HepG2 (cell line): ENCODE results near the gene TSR1. TPM values are rescaled to one million over a fixed set of nuclear protein-coding genes. Genes with fewer than 3 reads are reported as not detected.

Experiments used
- ATAC-seq: fragments of 200-7000 bp; cut with Tn5 transposase; 3 replicates; pipeline ENCODE4 v1.9.1; 2020; ENCODE audit warnings: mild to moderate bottlenecking, moderate library complexity
- BruUV-seq: library from RNA; stranded (reverse); fragments of 400-500 nt; replicated peaks from 2 replicates; lab custom pipeline; 2021; lab: Mats Ljungman, UMichigan
- CTCF ChIA-PET: fragments of 300-600 bp; formaldehyde crosslinking; extraction: SDS; loops from one replicate; lab custom pipeline; 2021; ENCODE audit warnings: low total read pairs, inconsistent platforms, low intra/inter-chr PET ratio; lab: Yijun Ruan, JAX
- POLR2A ChIA-PET: fragments of 350-600 bp; sonication (Branson Sonifier 250); formaldehyde crosslinking; loops from one replicate; lab custom pipeline; 2020; ENCODE audit warnings: antibody characterized with exemption, inconsistent platforms; lab: Yijun Ruan, JAX
- DNase-seq: peaks from one replicate; pipeline ENCODE4 v3.0.0-alpha.2; 2015; ENCODE audit warnings: low spot score
- FAIRE-seq: peaks from 3 replicates; lab custom pipeline; 2011; peaks lifted over from hg19 to GRCh38; lab: Jason Lieb, UNC
- H2AFZ ChIP-seq: one replicate; pipeline ENCODE4 v1.6.1; 2011; ENCODE audit warnings: low read length, inconsistent platforms
- H3K27ac ChIP-seq: fragments of 300-600 bp; 3 replicates; pipeline ENCODE4 v1.8.0; 2011; ENCODE audit warnings: mixed run types, mild to moderate bottlenecking, mixed read lengths, low read length, inconsistent platforms; ENCODE audit not compliant: insufficient read depth; ENCODE audit errors: extremely low read length
- H3K27me3 ChIP-seq, 2 experiments: fragments of 200-600 bp in 1 of 2; 2 replicates in 1 of 2; 3 replicates in 1 of 2; pipeline versions ENCODE4 v1.6.0 to v1.8.0; 2011; ENCODE audit warnings: low read length in 2 of 2, mild to moderate bottlenecking in 2 of 2, moderate library complexity in 2 of 2, inconsistent platforms in 1 of 2; ENCODE audit not compliant: insufficient read depth in 2 of 2, control insufficient read depth in 1 of 2
- H3K36me3 ChIP-seq, 2 experiments: fragments of 200-600 bp in 1 of 2; replicated peaks in 1 of 2; 2 replicates in 1 of 2; 3 replicates in 1 of 2; pipeline versions ENCODE4 v1.5.1 to v1.8.0; 2011; ENCODE audit warnings: low read length in 2 of 2, inconsistent platforms in 1 of 2; ENCODE audit not compliant: insufficient read depth in 2 of 2, control insufficient read depth in 1 of 2
- H3K4me1 ChIP-seq: 2 replicates; pipeline ENCODE4 v1.5.1; 2012; ENCODE audit warnings: low read length, inconsistent platforms; ENCODE audit not compliant: insufficient read depth
- H3K4me2 ChIP-seq: 2 replicates; pipeline ENCODE4 v1.6.0; 2011; ENCODE audit warnings: low read depth, low read length, inconsistent platforms
- H3K4me3 ChIP-seq, 3 experiments: fragments of 200-600 bp in 1 of 3; sonication (generic), shearing (Covaris generic) in 1 of 3; replicated peaks in 1 of 3; 2 replicates each; pipeline ENCODE4 v1.5.1; 2011 to 2016; ENCODE audit warnings: low read length in 3 of 3, inconsistent platforms in 2 of 3, low read depth in 2 of 3, mild to moderate bottlenecking in 2 of 3, control low read depth in 1 of 3, mixed read lengths in 1 of 3; ENCODE audit not compliant: insufficient read depth in 1 of 3
- H3K79me2 ChIP-seq: one replicate; pipeline ENCODE4 v1.6.1; 2011; ENCODE audit warnings: low read length, inconsistent platforms; ENCODE audit not compliant: insufficient read depth
- H3K9ac ChIP-seq: 2 replicates; pipeline ENCODE4 v1.6.0; 2011; ENCODE audit warnings: mild to moderate bottlenecking, low read depth, low read length, inconsistent platforms; ENCODE audit not compliant: insufficient read depth
- H3K9me3 ChIP-seq: 2 replicates; pipeline ENCODE4 v1.5.1; 2012; ENCODE audit warnings: mild to moderate bottlenecking, low read length
- H4K20me1 ChIP-seq: 2 replicates; pipeline ENCODE4 v1.6.0; 2011; ENCODE audit warnings: inconsistent platforms, mild to moderate bottlenecking, low read length, moderate library complexity; ENCODE audit not compliant: insufficient read depth
- AGO2 ChIP-seq: fragments of 200-400 bp; formaldehyde crosslinking; optimal IDR thresholded peaks from 2 replicates; pipeline ENCODE3; 2017; ENCODE audit warnings: mild to moderate bottlenecking, low read depth, low read length, moderate library complexity
- CTCF ChIP-seq: sonication (generic); formaldehyde crosslinking; IDR thresholded peaks from 2 replicates; pipeline ENCODE4 v1.5.0; 2020; ENCODE audit warnings: mild to moderate bottlenecking, missing genetic modification reagents, moderate library complexity
- GFI1 ChIP-seq: sonication (generic); formaldehyde crosslinking; IDR thresholded peaks from 2 replicates; pipeline ENCODE4 v1.5.0; 2020; ENCODE audit warnings: missing genetic modification reagents, mild to moderate bottlenecking, borderline replicate concordance
- HDAC6 ChIP-seq: fragments of 200-600 bp; sonication (generic); IDR thresholded peaks from 2 replicates; pipeline ENCODE4 v1.7.0; 2017; ENCODE audit warnings: mild to moderate bottlenecking, antibody characterized with exemption, low read length, low read depth
- HIVEP1 ChIP-seq: sonication (generic); formaldehyde crosslinking; IDR thresholded peaks from 2 replicates; pipeline ENCODE4 v1.4.0; 2020; ENCODE audit warnings: mild to moderate bottlenecking, missing genetic modification reagents
- IKZF4 ChIP-seq: sonication (generic); formaldehyde crosslinking; IDR thresholded peaks from 2 replicates; pipeline ENCODE4 v1.5.1; 2020; ENCODE audit warnings: borderline replicate concordance, mild to moderate bottlenecking, low read depth, missing genetic modification reagents; ENCODE audit errors: not compliant biosample characterization
- NCOA5 ChIP-seq: sonication (generic); formaldehyde crosslinking; IDR thresholded peaks from 2 replicates; pipeline ENCODE4 v1.4.0; 2020; ENCODE audit warnings: missing genetic modification reagents
- STAG1 ChIP-seq: sonication (generic); formaldehyde crosslinking; IDR thresholded peaks from 2 replicates; pipeline ENCODE4 v1.4.0; 2020; ENCODE audit warnings: missing genetic modification reagents
- ZNF180 ChIP-seq: sonication (generic); formaldehyde crosslinking; IDR thresholded peaks from 2 replicates; pipeline ENCODE4 v1.4.0; 2020; ENCODE audit warnings: low read depth, missing genetic modification reagents, borderline replicate concordance
- ZNF30 ChIP-seq: sonication (generic); formaldehyde crosslinking; IDR thresholded peaks from 2 replicates; pipeline ENCODE4 v1.5.0; 2020; ENCODE audit warnings: mild to moderate bottlenecking, missing genetic modification reagents
- ZNF512 ChIP-seq: sonication (generic); formaldehyde crosslinking; IDR thresholded peaks from 2 replicates; pipeline ENCODE4 v1.4.0; 2020; ENCODE audit warnings: mild to moderate bottlenecking, missing genetic modification reagents
- WGBS: methylation state at CpG from one replicate; pipeline ENCODE4 v1.1.6; 2017; ENCODE audit warnings: low lambda C conversion rate; 5-methylcytosine and 5-hydroxymethylcytosine counted together
- in situ Hi-C: cut with HindIII; loops from 2 replicates; pipeline ENCODE4 v1.10.0; 2017; ENCODE audit warnings: low pct_unique_long_range_greater_than_20kb; ENCODE audit not compliant: extremely low pct_ligation_motif_present
- intact Hi-C: fragments of 100-400 bp; cut with micrococcal nuclease; formaldehyde crosslinking; loops from one replicate; pipeline ENCODE4 v1.10.0; 2022; ENCODE audit not compliant: unreplicated experiment
- polyA plus RNA-seq, 8 experiments: library from polyadenylated mRNA; depleted of rRNA in 3 of 8; stranded (reverse) in 7 of 8; unstranded in 1 of 8; fragments of >200 nt; fragmentation: Illumina TruSeq in 4 of 8; extraction: Trizol in 4 of 8; gene quantifications; 2 replicates each; pipeline versions ENCODE4 v1.2.1 to v1.2.3, GENCODE V29; 2011 to 2016; ENCODE audit warnings: low read depth in 4 of 8, missing spikeins in 1 of 8, mixed read lengths in 1 of 8; ENCODE audit not compliant: insufficient read depth in 1 of 8
- total RNA-seq, 5 experiments: library from RNA; depleted of rRNA; stranded (reverse); fragments of >200 nt; fragmentation: Illumina TruSeq; extraction: Trizol; gene quantifications; 2 replicates each; pipeline ENCODE4 v1.2.3, GENCODE V29; 2016; ENCODE audit warnings: low read depth in 1 of 5

TSR1 gene
- total and polyA plus RNA-seq, 2 of the 13 experiments (the other 11 are each of a cell fraction or from before 2014, with no cell fraction given): 7.1 to 65.8 TPM

GRCh38 chr17:2370211-2370589, 33.9 kb upstream of the TSR1 start:
- 93% methylated on average over 10 of the region's 11 CpGs for WGBS
- POLR2A ChIA-PET: no interaction called here

GRCh38 chr17:2369551-2370210, 33.4 kb upstream of the TSR1 start:
- H3K4me2 ChIP-seq: no peak overlapping the region
- ChIA-PET CTCF (interaction anchor here (1.3 kb wide), 1 partner anchor 46 kb away, joined by 4 read pairs; no protein-coding TSS in a partner anchor), POLR2A (no interaction called here)
- H3K9me3 ChIP-seq: no peaks in the 10 kb centered on the region
- no peak for FAIRE-seq
- no peak overlapping the region for H2AFZ ChIP-seq
- no peak overlapping the region for H3K9ac ChIP-seq
- no peaks in the 10 kb centered on the region for H3K79me2 ChIP-seq
- H3K4me1 ChIP-seq: no peaks in the 10 kb centered on the region
- H4K20me1 ChIP-seq: no peaks in the 10 kb centered on the region
- WGBS: 86% methylated on average over 13 of the region's 20 CpGs
- no TSS peak for BruUV-seq
- peak; percentile 23 for ATAC-seq
- intact Hi-C loops: no loop called here
- no peak for DNase-seq
- peak; percentile 19 for TF ChIP-seq AGO2
- no peak for TF ChIP-seq ZNF30 (CRISPR knock-in tag)
- TF ChIP-seq NCOA5 (CRISPR knock-in tag): no peak
- TF ChIP-seq IKZF4 (CRISPR knock-in tag): no peak
- 0 out of 2 replicates have a peak, but pooled peaks have one; percentile 16 for TF ChIP-seq STAG1 (CRISPR knock-in tag)
- peak; percentile 36; the same call in 1 of the 2 replicates for TF ChIP-seq CTCF
- TF ChIP-seq GFI1 (CRISPR knock-in tag): no peak
- no peak for TF ChIP-seq ZNF180 (CRISPR knock-in tag)
- TF ChIP-seq HDAC6: no peak
- TF ChIP-seq, all 625 proteins: peak for 3
- Histone ChIP-seq H3K36me3 (peaks cover 9 to 10% of the 10 kb centered on the region in 2 experiments; a peak in 3 of 5 replicates), H3K4me3 (no peak overlapping the region), H3K27me3 (no peaks in the 10 kb centered on the region), H3K27ac (no peak overlapping the region)
- in situ Hi-C loops: no loop called here

More at GRCh38 chr17:2370211-2370589, 33.9 kb upstream of the TSR1 start:
- H3K27ac ChIP-seq: no peak overlapping the region
- no TSS peak for BruUV-seq
- H3K4me2 ChIP-seq: no peak overlapping the region
- H2AFZ ChIP-seq: no peak overlapping the region
- in situ Hi-C loops (no loop called here), intact Hi-C loops (no loop called here)
- DNase-seq: no peak
- no peaks in the 10 kb centered on the region for H3K79me2 ChIP-seq
- ATAC-seq: no peak
- no peak for FAIRE-seq
- H3K4me1 ChIP-seq: no peaks in the 10 kb centered on the region
- no peaks in the 10 kb centered on the region for H4K20me1 ChIP-seq
- no peak overlapping the region for H3K9ac ChIP-seq
- peaks cover 9 to 10% of the 10 kb centered on the region in 2 experiments; a peak in 3 of 5 replicates for H3K36me3 ChIP-seq
- CTCF ChIA-PET: interaction anchor here (1.3 kb wide), 1 partner anchor 46 kb away, joined by 4 read pairs; no protein-coding TSS in a partner anchor
- H3K9me3 ChIP-seq: no peaks in the 10 kb centered on the region
- TF ChIP-seq ZNF512 (CRISPR knock-in tag) (no peak), HIVEP1 (CRISPR knock-in tag) (no peak)
- H3K4me3 ChIP-seq: no peak overlapping the region
- H3K27me3 ChIP-seq: no peaks in the 10 kb centered on the region
